ENCODE data around the gene PUS1. TPM values are rescaled to one million over a fixed set of nuclear protein-coding genes. Genes with fewer than 3 reads are reported as not detected.

The PUS1 gene
- total and polyA plus RNA-seq, 9 of the 15 experiments (the other 6 are each of a cell fraction or from before 2014, with no cell fraction given) = 1.9 to 90.8 (median 30.0) TPM

- TF ChIP-seq ZBTB40 (IDR thresholded peaks at IDR 0.05) = no peak
- TF ChIP-seq ZBTB40 (CRISPR knock-in tag; IDR thresholded peaks at IDR 0.05) = no peak
- no peak for TF ChIP-seq ZNF586 (CRISPR knock-in tag; conservative IDR thresholded peaks at IDR 0.05)
- no peak for TF ChIP-seq GTF2F1 (IDR thresholded peaks at IDR 0.05; ENCODE audit: low read depth, low read length)
- no peak for TF ChIP-seq ZNF449 (CRISPR knock-in tag; IDR thresholded peaks at IDR 0.05)
- TF ChIP-seq ZKSCAN8 (CRISPR knock-in tag; IDR thresholded peaks at IDR 0.05) = no peak
- peak; percentile 84 for TF ChIP-seq TAF1 (IDR thresholded peaks at IDR 0.05; ENCODE audit: control insufficient read depth, extremely low read depth, insufficient read depth, low read length, severe bottlenecking)
- no peak for TF ChIP-seq ZNF165 (CRISPR knock-in tag; IDR thresholded peaks at IDR 0.05; ENCODE audit: borderline replicate concordance)
- TF ChIP-seq MYC (IDR thresholded peaks at IDR 0.05; ENCODE audit: low read depth, low read length) = no peak; the same call in 1 of the 2 replicates
- TF ChIP-seq MYC (CRISPR knock-in tag; IDR thresholded peaks at IDR 0.05; ENCODE audit: borderline replicate concordance, low read depth) = no peak
- 0 out of 2 replicates have a peak, but pooled peaks have one; percentile 10 for TF ChIP-seq NFIC (IDR thresholded peaks at IDR 0.05)
- no peak for TF ChIP-seq SETDB1 (IDR thresholded peaks at IDR 0.05; ENCODE audit: low read length)
- no peak for TF ChIP-seq SRF (CRISPR knock-in tag; IDR thresholded peaks at IDR 0.05)
- no peak for TF ChIP-seq TCFL5 (CRISPR knock-in tag; conservative IDR thresholded peaks at IDR 0.05)
- peak; percentile 78 for TF ChIP-seq ZFX (CRISPR knock-in tag; IDR thresholded peaks at IDR 0.05)
- 0 out of 2 replicates have a peak, but pooled peaks have one; percentile 13 for TF ChIP-seq CREM (IDR thresholded peaks at IDR 0.05; ENCODE audit: low read depth)
- no peak for TF ChIP-seq NFIX (CRISPR knock-in tag; IDR thresholded peaks at IDR 0.05; ENCODE audit: low read depth)
- TF ChIP-seq NCOA1 (IDR thresholded peaks at IDR 0.05; ENCODE audit: low read depth) = no peak
- TF ChIP-seq GABPA (tag; conservative IDR thresholded peaks at IDR 0.05; ENCODE audit: low read depth) = no peak
- TF ChIP-seq MAFK (IDR thresholded peaks at IDR 0.05; ENCODE audit: low read length) = no peak
- TF ChIP-seq YBX1 (IDR thresholded peaks at IDR 0.05) = no peak
These were observed 34.7 kb upstream of the PUS1 start, which contains the start of gene ULK1 (continued) for GRCh38 chr12:131894313-131894860.
